Islet of Langerhans (tissue), 1 donor: ENCODE measurements around the gene UNC5CL.

Experiments
- FAIRE-seq: peaks from one replicate; lab custom pipeline; 2011; peaks lifted over from hg19 to GRCh38; lab: Jason Lieb, UNC

UNC5CL gene

DNA sequence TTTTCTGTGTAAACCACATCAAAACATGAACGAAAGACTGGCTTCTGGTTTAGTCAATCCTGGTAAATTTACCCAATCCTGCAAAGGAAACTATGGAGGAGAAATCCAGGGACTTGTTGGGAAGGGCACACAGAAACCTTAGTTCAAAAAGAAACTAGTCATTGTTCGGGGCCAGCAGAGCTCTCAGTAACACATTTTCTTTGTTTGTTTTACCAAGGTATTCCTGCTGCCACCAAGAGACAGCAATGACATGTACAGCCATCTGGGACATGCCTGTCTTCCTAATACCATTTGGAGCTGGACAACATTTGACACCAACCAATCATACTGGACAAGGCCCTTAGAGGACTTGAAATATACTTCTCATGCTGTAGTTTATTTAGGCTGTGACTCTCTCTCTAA, 24.9 kb upstream of the UNC5CL start:
- FAIRE-seq = no peak

DNA sequence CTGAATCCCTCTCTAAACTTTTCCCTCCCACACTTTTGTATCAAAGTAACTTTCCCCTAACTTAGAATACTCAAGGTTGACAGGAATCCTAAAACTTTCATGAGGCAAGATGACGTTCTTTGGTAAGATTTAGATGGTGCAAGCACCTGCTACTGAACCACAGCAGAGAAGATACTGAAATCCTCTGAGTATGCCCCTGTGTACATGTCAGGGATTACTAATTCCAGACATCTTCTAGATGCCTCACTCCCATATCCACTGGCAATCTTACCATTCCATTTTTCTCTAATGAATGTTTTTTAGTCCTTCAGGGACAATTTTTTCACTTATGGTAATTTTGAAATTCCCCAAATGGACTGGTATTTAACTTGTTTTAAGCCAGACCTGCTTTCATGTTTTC, 23.0 kb upstream of the UNC5CL start:
- FAIRE-seq = no peak

DNA sequence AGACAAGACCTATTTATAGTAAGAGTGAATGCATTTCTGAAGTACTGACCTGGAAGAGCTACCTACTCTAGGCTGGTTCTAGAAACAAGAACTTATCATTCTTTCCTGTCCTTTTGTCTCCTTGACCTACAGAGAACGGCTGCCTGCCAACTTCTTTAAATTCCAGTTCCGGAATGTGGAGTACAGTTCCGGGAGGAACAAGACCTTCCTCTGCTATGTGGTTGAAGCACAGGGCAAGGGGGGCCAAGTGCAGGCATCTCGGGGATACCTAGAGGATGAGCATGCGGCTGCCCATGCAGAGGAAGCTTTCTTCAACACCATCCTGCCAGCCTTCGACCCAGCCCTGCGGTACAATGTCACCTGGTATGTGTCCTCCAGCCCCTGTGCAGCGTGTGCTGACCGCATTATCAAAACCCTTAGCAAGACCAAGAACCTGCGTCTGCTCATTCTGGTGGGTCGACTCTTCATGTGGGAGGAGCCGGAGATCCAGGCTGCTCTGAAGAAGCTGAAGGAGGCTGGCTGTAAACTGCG, 22.2 kb upstream of the UNC5CL start:
- FAIRE-seq = no peak

DNA sequence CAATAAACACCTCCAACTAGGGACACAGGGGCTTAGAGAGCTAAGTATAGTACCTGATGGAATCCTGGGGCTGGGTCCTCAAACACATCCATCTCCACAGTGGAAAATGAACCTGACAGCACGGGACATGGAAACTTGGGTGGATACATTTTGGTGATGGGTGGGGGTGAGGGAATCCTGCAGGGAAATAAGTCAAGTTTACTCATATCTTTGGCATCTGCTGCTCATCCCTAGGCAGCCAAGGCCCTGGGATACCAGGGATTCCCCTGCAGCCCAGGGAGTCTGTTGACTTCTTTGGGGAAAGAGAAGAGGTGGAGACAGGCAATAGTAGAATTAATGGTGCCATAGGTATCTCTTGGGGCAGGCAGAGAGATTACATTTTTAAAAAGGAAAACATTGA, 20.5 kb upstream of the UNC5CL start:
- FAIRE-seq = no peak

DNA sequence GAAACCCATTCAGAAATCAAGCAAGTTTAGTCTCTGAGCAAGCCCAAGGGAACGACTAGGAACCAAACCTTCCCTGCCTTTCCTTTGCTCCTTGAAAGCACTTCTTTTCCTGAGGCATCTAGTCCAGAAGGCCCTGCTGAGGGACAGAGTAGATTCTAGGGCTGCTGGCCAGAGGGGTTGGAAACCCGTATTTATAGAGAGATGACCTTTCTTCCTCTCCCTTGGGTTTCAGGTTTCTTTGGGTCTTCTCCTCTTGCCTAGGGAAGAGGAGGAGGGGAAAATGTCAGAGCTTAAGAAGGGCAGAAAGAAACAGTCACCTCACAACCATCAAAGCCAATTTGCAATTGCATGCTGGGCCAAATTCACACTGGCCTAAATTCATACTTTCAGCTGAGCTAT, 19.8 kb upstream of the UNC5CL start:
- FAIRE-seq = no peak

DNA sequence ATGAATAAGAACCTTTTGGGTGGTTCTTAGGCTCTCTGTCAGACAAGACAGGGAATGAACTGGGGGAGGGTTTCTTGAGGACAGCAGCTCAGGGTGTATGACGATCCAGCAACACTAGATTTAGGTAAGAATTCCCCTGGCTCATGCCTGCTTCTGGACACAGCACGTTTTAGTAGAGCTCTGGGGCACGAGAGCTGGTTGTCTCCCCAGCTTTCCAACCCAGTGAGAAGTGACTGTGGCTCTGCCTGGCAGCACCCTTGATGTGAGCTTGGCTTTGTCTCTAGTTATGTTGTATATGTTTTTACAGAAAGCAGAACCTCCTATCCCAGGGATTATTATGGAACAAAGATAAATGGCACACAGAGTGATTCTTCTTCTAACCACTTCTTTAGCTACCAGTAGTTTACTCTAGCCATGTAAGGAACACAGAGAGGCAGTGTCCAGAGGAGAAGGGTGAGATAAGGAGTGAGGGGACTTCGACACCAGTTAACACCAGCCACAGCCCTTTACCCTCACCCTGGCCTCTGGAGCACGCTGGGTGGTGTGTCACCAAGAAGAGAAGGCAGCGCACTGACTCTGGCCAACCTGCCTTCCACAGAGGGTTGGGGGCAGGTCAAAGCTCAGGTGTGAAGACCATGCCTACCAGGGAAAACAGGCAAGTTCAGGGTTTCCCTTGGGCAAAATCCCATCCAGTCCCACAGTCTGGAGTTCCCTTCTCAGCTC, 17.9 kb upstream of the UNC5CL start:
- FAIRE-seq = no peak

DNA sequence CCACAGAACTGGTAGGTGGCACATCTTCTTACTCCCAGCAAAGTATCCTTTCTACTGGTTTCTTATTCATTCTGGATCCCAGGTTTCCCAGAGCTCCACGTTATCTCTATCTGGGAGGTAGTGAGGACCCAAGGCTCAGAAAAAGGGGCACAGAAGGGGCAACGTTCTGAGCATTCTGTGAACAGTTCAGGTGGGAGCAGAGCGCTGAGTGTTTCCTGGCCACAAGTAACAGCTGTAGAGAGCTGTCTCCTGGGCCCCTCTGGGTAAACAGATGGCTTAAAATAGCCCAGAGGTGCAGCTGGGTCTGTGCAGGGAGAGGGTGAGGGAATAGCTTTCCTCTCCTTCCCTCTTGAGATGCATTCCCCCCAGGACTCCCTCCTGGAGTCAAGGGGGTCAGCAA, 16.1 kb upstream of the UNC5CL start:
- peak; percentile 33 for FAIRE-seq

DNA sequence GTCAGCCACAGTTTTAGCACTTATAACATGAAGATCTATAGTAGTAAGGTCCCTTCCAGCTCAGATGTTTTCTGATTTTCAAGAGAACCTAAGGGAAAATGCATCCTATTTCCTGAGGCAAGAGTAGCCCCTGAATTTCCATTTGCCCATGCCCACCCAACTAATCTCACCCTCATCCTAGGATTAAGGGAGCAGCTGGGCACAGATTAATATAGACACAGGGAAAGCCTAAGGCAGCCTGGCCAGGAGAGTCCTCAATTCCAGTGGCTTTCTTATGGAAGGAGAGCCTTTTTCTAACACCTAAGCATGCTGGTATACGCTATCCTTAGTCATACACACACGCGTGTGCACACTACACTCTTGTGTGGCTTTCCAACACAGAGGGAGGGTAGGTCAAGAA, 15.5 kb upstream of the UNC5CL start:
- no peak for FAIRE-seq

DNA sequence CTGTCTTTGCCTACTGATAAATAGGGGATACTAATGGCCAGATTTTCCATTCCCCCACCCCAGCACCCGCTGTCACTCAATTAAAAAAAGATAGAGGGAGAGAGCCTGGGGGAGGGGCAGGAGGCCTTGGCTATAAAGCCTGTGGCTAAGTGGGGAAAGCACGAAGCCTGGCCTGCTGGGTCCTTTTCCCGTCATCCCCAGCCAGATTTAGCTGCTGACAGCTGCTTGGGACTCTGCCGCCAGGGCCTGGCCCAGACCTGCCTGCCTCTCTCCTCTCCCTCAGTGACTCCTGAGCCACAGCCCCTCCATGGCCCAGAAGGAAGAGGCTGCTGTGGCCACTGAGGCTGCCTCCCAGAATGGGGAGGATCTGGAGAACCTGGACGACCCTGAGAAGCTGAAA, 14.0 kb upstream of the UNC5CL start, which contains the start of gene APOBEC2:
Gene APOBEC2 (plus strand): TSS at position 162 of the 400 bp plus-strand sequence. CDS start 146 bp downstream, at position 308.
- FAIRE-seq = no peak

DNA sequence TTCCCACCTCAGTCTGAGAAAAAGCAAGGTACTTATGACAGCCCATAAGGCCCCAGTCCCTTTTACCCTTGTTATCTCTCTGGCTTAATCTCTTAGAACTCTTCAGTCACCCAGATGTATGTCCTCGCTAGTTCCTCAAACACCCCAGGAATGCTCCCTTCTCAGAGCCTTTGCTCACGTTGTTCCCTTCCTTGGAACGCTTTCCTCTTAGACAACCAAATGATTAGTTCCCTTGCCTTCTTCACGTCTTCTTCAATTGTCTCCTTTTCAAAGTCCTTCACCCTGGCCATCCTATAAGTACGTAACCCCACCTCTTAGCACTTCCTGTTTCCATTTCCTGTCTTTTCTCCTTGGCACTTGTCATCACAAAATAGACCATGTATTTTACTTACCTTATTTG, 12.9 kb upstream of the UNC5CL start:
- FAIRE-seq = no peak

DNA sequence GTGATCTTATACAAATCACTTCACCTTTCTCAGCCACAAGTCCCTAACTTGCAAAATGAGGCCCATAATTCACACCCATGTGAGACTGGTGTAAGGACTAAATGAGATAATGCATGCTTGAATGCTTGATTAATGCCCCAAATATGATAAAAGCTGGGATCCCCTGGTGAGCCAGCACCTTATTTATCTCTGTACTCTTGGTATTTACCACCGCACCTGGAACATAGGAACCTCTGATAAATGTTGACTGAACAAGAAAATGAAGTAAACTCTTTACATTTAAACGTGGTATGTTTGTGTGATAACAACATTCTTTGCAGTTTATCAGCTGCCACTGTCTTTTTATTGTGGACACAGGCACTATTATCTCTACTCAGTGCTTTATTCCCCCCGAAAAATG, 11.5 kb upstream of the UNC5CL start:
- FAIRE-seq = no peak

DNA sequence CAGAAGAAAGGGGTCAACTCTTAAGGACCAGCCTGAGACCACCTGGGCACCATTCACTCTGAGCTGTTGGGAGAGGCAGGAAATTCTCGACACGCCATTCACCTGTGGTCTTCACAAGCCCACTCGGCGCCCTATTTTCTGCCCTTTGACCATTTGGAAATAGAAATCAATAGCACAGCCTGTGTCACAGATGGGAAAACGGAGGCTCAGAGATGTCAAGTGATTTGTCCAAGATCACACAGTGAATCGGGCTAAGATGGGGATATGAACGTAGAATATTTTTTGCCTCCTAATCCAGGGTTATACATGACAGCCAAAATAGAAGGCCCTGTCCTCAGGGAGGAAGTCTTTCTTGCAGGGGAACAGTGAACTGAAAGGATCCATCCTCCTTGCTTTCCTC, 10.9 kb upstream of the UNC5CL start:
- FAIRE-seq = no peak

DNA sequence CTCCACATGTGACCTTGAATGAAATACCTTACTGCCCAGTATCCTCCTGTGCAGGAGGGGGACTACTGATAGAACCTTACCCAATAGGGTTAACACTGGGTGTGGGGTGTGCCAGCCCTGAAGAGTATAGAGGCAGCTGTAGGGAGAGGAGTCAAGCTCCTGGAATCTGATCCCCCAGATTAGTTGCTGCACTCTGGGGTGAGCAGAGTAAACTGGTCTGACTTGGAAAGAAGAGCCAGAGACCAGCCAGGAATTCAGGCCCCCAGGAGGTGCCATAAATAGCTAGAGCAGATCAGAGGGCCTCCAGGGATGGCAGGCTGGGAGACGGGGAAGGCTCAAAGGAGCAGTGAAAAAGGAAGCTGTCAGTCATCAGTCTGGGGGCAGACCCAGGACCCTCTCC, 10.5 kb upstream of the UNC5CL start:
- FAIRE-seq = no peak

DNA sequence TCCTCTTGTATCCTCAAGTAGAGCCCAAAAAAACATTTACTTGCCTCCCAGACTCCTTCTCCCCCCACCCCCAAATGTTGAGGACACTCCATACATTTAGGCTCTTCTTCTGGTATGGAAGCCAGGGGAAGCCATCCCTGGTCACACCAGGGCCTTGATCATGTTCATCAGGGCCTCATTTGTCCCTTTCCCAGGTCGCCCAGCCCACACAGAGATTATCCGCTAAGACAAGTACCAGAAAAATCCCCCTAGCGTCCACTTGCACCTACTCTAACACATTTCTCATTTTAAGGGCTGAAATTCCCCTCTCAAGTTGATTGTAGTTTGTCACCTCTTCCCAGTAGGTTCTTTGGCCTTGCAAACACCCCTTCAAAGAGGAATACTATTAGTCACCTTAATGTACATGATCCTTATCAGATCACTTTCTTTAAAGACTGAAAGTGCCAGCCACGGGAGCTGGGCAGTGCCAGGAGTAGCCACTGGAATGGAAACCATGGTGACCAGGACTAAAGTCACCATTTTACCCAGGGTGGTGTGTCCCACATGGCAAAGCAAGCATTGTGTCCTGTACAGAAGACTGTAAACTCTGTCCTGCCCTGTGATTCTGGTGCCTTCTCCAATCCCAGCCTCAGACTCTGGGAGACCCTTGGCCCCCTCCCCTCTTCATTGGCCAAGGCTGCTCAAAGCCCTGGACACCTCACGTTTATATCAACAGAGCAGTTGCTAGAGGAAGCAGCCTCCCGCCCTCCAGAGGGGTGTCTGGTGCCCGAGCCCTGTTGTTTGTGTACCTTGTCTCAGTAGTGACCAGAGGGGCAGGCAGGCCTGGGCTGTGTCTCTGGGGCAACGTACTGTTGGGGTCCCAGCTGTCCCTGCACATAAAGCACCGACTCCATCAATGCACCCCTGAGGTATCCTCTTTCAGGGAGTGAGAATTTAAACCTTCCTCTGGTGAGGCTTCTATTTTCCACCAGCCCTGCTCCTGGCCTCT, 9.0 kb upstream of the UNC5CL start:
- FAIRE-seq = no peak

DNA sequence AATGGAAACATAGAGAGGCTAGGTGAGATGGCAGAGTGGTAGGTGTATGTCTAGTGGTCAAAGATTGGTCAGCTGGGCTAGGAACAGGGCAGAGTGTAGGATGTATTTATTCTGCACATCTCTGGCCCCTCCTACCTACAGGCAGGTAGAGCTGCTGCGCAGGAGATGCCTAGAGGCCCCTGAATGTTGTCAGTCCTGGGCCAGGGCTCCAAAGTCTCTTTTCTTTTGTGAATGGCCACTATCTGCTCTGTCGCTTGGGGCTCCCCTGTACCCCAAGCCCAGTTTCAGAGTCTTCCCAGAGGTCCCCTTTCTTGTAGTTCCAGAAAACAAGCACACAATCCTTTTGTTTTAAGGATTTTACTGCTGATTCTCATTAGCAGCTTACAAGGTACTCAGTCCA, 8.3 kb upstream of the UNC5CL start:
- FAIRE-seq = no peak

DNA sequence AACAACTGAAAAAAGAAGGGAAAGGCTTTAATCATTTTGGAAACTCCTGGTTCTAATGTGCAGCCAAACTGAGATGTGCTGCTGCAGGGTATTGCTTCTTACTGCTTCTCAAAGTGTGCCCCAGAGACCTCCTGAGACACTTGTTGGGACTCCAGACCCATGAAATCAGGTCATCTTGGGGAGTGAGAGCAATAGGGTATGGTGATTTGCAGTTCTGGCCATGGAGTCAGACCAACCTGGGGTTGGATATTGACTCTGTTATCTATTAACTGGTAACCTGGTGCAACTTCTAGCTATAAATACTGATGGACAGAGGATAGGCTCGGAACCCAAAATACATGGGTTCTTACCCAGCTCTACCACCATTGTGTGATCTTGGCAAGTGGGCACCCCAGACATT, 7.1 kb upstream of the UNC5CL start:
- FAIRE-seq = no peak

DNA sequence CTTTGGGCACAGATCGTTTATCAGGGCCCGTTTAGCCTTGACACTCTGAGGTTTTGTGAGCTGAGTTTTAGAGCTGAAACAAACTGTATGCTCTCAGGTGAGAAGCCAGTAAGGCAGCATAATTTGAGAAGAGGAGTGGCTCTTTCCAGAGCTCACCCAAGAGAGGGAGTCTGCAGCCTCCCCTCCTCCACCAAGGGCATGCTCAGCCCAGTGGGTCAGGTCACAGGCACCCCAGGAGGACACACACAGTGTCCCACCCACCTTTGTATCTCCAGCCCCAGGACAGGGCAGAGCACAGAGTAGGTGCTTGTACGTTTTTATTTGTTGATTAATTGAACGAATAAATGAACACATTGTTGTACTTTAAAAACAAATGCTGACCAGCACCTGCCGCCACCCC, 6.6 kb upstream of the UNC5CL start:
- no peak for FAIRE-seq

DNA sequence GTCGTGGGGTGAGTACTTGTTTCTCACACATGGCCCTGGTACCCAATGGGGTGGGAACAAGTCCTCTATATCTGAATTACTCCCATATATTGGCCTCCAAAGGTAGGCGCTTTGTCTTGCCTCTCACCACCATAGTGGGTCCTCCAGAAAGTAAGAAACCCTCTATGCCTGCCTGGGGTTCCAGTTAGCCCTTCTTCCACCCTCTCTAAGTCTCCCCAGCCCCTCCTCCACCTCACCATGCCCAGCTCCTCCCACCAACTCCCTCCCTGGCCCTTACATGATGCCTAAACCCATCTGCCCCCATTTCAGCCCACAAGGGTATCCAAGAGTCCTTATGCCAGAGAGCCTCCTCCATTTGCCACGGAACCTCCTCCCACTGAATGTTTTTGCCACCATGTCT, 4.1 kb upstream of the UNC5CL start:
- FAIRE-seq = no peak

DNA sequence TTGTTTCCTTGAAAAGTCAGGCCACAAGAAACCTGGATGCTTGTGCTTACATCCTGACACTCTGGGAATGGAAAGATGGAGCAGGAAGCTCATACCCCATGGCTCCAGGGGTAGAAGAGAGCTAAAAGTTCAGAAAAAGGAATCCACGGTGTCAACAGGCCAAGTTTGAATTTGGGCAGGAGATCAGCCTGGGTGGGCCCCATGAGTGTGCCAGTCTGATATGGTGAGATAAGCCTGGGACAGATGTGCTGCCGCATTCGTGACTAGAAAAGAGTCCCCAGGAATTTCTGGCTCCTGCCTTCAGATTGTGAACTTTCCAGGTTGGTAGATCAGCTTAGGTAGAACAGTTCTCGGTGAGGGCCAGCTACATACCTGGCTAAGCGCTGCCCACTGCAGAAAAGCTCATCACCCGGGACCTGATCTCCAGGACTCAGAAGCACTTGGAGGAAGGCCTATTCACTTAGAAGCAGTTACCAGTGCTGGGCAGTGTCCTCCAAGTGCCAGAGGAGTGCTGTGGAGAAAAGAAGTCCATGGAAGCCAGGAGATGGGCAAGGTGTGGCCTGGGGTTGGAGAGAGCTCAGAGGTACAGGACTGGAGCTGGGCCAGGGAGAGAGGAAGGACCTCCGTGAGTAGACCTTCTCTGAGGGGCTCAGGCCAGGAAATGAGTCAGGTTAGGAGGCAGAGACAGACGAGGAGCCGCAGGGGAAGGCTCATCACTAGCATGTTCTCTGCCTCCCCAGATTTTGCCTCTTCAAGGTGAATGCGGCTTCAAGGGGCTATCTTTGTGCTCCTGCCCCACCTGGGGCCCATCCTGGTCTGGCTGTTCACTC, 3.4 kb upstream of the UNC5CL start, which contains the start of gene TSPO2:
Gene TSPO2 (plus strand): TSS at position 242 of the 830 bp plus-strand sequence. CDS start 519 bp downstream, at position 761.
- no peak for FAIRE-seq

DNA sequence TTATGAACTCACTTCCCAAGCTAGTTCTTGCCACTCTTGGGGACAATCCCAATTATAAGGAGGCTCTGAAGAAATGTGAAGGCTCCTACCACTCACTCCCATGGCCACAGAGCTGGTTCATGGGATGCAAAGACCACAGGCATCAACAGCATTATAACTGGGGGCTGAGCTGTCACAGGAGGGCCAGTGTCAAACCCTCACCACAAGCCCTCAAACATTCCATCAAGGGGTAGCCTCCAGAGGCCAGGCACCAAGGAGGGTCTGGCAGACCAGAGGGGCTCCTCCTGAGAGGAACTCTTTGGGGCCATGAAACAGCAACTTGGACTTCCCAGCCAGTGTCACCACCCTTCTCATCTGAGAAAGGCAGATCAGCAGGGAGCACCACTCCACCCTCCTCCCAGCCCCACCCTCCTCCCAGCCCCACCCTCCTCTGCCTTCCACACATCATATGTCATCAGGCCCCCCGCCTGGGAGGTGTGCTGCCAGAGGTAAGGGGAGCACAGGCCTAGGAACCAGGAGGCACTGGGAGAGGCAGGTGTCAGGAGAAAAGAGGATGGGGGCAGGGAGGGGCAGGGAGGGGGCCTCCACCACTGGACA, 2.0 kb upstream of the UNC5CL start:
- no peak for FAIRE-seq

DNA sequence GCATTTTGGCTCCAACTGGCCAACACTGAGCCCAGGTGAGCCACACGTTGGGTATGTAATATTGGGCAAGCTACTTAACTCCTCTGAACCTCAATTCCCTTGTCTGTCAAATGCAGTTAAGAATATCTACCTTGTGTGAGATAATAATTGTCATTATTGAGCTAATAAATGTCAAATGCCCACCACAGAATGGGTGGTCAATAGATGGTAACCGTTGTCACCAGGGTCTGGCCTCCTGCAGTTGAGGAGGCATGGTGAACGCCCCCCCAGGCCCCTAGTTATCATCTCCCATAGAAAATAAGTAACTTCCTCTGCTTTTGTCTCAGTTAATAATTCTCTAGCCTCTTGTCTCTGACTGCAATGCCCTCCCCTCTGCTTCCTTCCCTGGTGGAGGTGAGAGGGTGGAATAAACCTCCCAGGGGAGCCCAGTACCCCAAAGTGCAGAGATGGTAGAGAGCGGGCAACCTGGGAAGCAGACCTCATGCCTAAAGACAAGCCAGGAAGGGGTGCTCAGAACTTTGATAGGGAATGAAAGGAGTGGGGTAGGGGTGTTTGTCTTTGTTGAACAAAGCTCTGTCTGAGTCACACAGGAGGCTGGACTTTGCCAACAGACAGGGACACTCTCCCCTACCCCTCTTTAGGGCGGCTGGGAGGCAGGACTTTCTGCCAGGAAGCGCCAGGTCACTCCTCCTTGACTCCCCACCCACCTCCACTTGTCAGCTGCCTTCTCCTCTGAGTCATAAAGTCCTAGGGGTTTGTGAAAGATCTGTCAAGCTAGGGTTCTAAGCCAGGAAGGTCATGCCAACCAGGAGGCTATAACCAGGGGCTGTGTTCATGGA, 1.3 kb upstream of the UNC5CL start:
- FAIRE-seq = no peak
